GM12865 (cell line): ENCODE measurements around the gene STARD8.
"Not testable (repeated sequence)": the region's sequence is repeated elsewhere in the genome, so short reads cannot be mapped to it uniquely, and the experiment has no call there.

Experiments used
- DNase-seq: peaks from one replicate; pipeline ENCODE4 v3.0.0; 2010; ENCODE audit warnings: low read depth
- H3K4me3 ChIP-seq: 2 replicates; pipeline ENCODE4 v1.5.1; 2011; ENCODE audit warnings: mild to moderate bottlenecking, low read depth, low read length, control low read depth
- CTCF ChIP-seq: IDR thresholded peaks from 2 replicates; pipeline ENCODE4 v1.5.1; 2011; ENCODE audit warnings: low read length, control low read depth, low read depth, inconsistent platforms; ENCODE audit not compliant: insufficient read depth; ENCODE audit errors: missing control alignments

The STARD8 gene

GRCh38 chrX:68684291-68684918 is 36.9 kb downstream of the STARD8 start:
- H3K4me3 ChIP-seq, result no peak overlapping the region
- TF ChIP-seq CTCF, result no peak
- DNase-seq, result no peak

- no peak for DNase-seq
Observed at GRCh38 chrX:68684919-68685304, 37.4 kb downstream of the STARD8 start.

GRCh38 chrX:68685685-68686084 is 38.2 kb downstream of the STARD8 start:
- H3K4me3 ChIP-seq, result no peak overlapping the region
- TF ChIP-seq CTCF, result no peak
- DNase-seq, result no peak

More at GRCh38 chrX:68684919-68685304, 37.4 kb downstream of the STARD8 start:
- H3K4me3 ChIP-seq, result no peak overlapping the region
- no peak for TF ChIP-seq CTCF

GRCh38 chrX:68686097-68686977 is 38.9 kb downstream of the STARD8 start:
- peak; percentile 8 for DNase-seq
- no peak for TF ChIP-seq CTCF

GRCh38 chrX:68688931-68689330 is 41.5 kb downstream of the STARD8 start:
- not testable (repeated sequence) for H3K4me3 ChIP-seq, DNase-seq

More at GRCh38 chrX:68686097-68686977, 38.9 kb downstream of the STARD8 start:
- no peak overlapping the region for H3K4me3 ChIP-seq

GRCh38 chrX:68690936-68691501 is 43.6 kb downstream of the STARD8 start:
- no peak for DNase-seq
- no peak for TF ChIP-seq CTCF
- no peak overlapping the region for H3K4me3 ChIP-seq

GRCh38 chrX:68691921-68692320 is 44.5 kb downstream of the STARD8 start:
- DNase-seq, result no peak
- TF ChIP-seq CTCF, result no peak
- H3K4me3 ChIP-seq, result no peak overlapping the region
